ENCODE measurements around the gene OR2C3. TPM values are rescaled to one million over a fixed set of nuclear protein-coding genes. Genes with fewer than 3 reads are reported as not detected.

The OR2C3 gene
- total RNA-seq, 3 donors from 2014 or later (not counting 1 experiment from before 2014, with no cell fraction given) = not detected

DNA sequence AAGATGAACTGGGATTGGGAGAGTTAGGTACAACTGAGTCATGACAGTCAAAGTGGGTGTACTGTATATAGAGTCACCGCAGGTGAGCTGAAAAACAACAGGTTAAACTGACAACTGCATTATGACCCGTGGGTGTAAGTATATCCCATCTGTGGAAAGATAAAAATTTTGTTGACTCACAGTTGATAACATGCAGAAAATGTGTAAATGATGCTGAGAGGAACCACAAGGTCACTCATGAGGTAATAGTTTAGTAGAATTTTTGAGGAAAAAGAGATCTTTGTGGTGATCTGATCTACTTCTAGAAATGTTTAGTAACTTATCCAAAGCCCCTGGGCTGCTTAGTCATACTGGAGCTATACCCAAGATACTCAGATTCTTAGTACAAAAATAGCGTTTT is 838 bp downstream of the OR2C3 start:
- DNase-seq (no peak), ATAC-seq (peak in 1 of 3 donors; percentile 67)
- no peak overlapping the region for H3K27ac ChIP-seq (ENCODE audit: low read length)
- H3K4me3 ChIP-seq (ENCODE audit: low read length) = no peak overlapping the region
- Mint-ChIP-seq H3K4me1 (peaks cover 0 to 3% of the 10 kb centered on the region in 2 donors), H3K36me3 (no peaks in the 10 kb centered on the region), H3K9me3 (no peaks in the 10 kb centered on the region), H3K27me3 (ENCODE audit: low read depth in 2 of 2) (peaks cover 0 to 4% of the 10 kb centered on the region in 2 donors), H3K27ac (no peak overlapping the region), H3K4me3 (no peak overlapping the region)
- no peak for TF ChIP-seq CTCF (IDR thresholded peaks at IDR 0.05)
- 50% methylated on average over 3 of the region's 3 CpGs for WGBS (ENCODE audit: insufficient coverage)
- intact Hi-C loops (cut with micrococcal nuclease) = no loop called here
- H3K4me1 ChIP-seq (ENCODE audit: control insufficient read depth, insufficient read depth, low read length) = no peaks in the 10 kb centered on the region
- no peaks in the 10 kb centered on the region for H3K36me3 ChIP-seq (ENCODE audit: control insufficient read depth, insufficient read depth, low read length)
- no peaks in the 10 kb centered on the region for H3K27me3 ChIP-seq (ENCODE audit: control insufficient read depth, insufficient read depth, low read length)
- H3K9me3 ChIP-seq (ENCODE audit: control insufficient read depth, insufficient read depth, low read length) = no peaks in the 10 kb centered on the region

GRCh38 chr1:247531937-247532336 is 4.3 kb downstream of the OR2C3 start:
- H3K36me3 Mint-ChIP-seq = no peaks in the 10 kb centered on the region
- WGBS (ENCODE audit: insufficient coverage) = 95% methylated on average over 8 of the region's 8 CpGs
- H3K4me1 Mint-ChIP-seq = no peaks in the 10 kb centered on the region
- Histone ChIP-seq H3K9me3 (ENCODE audit: control insufficient read depth, insufficient read depth, low read length) (no peaks in the 10 kb centered on the region), H3K36me3 (ENCODE audit: control insufficient read depth, insufficient read depth, low read length) (no peaks in the 10 kb centered on the region), H3K4me1 (ENCODE audit: control insufficient read depth, insufficient read depth, low read length) (no peaks in the 10 kb centered on the region), H3K27me3 (ENCODE audit: control insufficient read depth, insufficient read depth, low read length) (no peaks in the 10 kb centered on the region), H3K27ac (ENCODE audit: low read length) (no peak overlapping the region), H3K4me3 (ENCODE audit: low read length) (no peak overlapping the region)
- no peak overlapping the region for H3K27ac Mint-ChIP-seq
- ATAC-seq (no peak), DNase-seq (no peak)
- peaks cover 0 to 6% of the 10 kb centered on the region in 2 donors for H3K27me3 Mint-ChIP-seq (ENCODE audit: low read depth in 2 of 2)
- intact Hi-C loops (cut with micrococcal nuclease) = loop anchor here (5.0 kb wide), 1 partner anchor 420 kb away; no protein-coding TSS in a partner anchor
- TF ChIP-seq CTCF (IDR thresholded peaks at IDR 0.05) = no peak
- no peak overlapping the region for H3K4me3 Mint-ChIP-seq
- H3K9me3 Mint-ChIP-seq = no peaks in the 10 kb centered on the region

DNA sequence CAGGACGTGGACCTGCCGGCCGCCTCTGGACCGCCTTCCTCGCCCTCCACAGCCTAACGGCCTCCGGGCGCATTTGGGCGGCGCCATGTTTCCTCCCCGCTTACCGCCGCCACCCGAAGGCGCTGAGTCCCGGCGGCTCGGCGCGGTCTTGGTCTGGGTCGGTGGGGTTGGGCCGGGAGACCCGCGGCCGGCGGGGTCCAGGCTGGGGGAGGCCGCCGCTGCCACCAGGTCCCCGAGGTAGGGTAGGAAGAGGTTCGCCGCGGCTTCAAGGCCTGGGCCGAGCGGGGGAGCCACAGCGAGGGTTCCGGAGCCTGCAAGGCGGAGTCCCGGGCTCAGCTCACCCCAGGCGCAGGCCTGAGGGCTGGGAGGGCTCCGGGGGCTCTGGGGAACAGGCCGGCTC is 5.5 kb downstream of the OR2C3 start:
- Mint-ChIP-seq H3K27ac (no peak overlapping the region), H3K27me3 (ENCODE audit: low read depth in 2 of 2) (peaks cover 0 to 6% of the 10 kb centered on the region in 2 donors), H3K4me3 (no peak overlapping the region), H3K9me3 (no peaks in the 10 kb centered on the region), H3K4me1 (no peaks in the 10 kb centered on the region), H3K36me3 (no peaks in the 10 kb centered on the region)
- H3K9me3 ChIP-seq (ENCODE audit: control insufficient read depth, insufficient read depth, low read length) = no peaks in the 10 kb centered on the region
- H3K36me3 ChIP-seq (ENCODE audit: control insufficient read depth, insufficient read depth, low read length) = no peaks in the 10 kb centered on the region
- peak in 1 of 3 donors; percentile 37 for ATAC-seq
- no peak for TF ChIP-seq CTCF (IDR thresholded peaks at IDR 0.05)
- no peaks in the 10 kb centered on the region for H3K27me3 ChIP-seq (ENCODE audit: control insufficient read depth, insufficient read depth, low read length)
- intact Hi-C loops (cut with micrococcal nuclease) = loop anchor here (5.0 kb wide), 1 partner anchor 418 kb away; no protein-coding TSS in a partner anchor
- 82% methylated on average over 41 of the region's 41 CpGs for WGBS (ENCODE audit: insufficient coverage)
- DNase-seq = no peak
- H3K4me3 ChIP-seq (ENCODE audit: low read length) = no peak overlapping the region
- no peaks in the 10 kb centered on the region for H3K4me1 ChIP-seq (ENCODE audit: control insufficient read depth, insufficient read depth, low read length)
- H3K27ac ChIP-seq (ENCODE audit: low read length) = no peak overlapping the region

- H3K4me3 ChIP-seq (ENCODE audit: low read length) = no peak overlapping the region
- ATAC-seq (no peak), DNase-seq (no peak)
- H3K9me3 Mint-ChIP-seq = no peaks in the 10 kb centered on the region
- no peak overlapping the region for H3K27ac Mint-ChIP-seq
- no peaks in the 10 kb centered on the region for H3K27me3 ChIP-seq (ENCODE audit: control insufficient read depth, insufficient read depth, low read length)
- no CpG with 5 or more reads among the region's 1 CpG for WGBS (ENCODE audit: insufficient coverage)
- intact Hi-C loops (cut with micrococcal nuclease) = loop anchor here (5.0 kb wide), 1 partner anchor 418 kb away; no protein-coding TSS in a partner anchor
- H3K36me3 ChIP-seq (ENCODE audit: control insufficient read depth, insufficient read depth, low read length) = no peaks in the 10 kb centered on the region
- H3K27me3 Mint-ChIP-seq (ENCODE audit: low read depth in 2 of 2) = peaks cover 0 to 6% of the 10 kb centered on the region in 2 donors
- no peaks in the 10 kb centered on the region for H3K4me1 ChIP-seq (ENCODE audit: control insufficient read depth, insufficient read depth, low read length)
- TF ChIP-seq CTCF (IDR thresholded peaks at IDR 0.05) = no peak
- H3K36me3 Mint-ChIP-seq = no peaks in the 10 kb centered on the region
- no peaks in the 10 kb centered on the region for H3K9me3 ChIP-seq (ENCODE audit: control insufficient read depth, insufficient read depth, low read length)
- no peak overlapping the region for H3K27ac ChIP-seq (ENCODE audit: low read length)
- no peaks in the 10 kb centered on the region for H3K4me1 Mint-ChIP-seq
- no peak overlapping the region for H3K4me3 Mint-ChIP-seq
Observed at GRCh38 chr1:247529771-247530355, 6.4 kb downstream of the OR2C3 start.
